K562 (cell line): Measurements from ENCODE around the gene FARP1. TPM values are rescaled to one million over a fixed set of nuclear protein-coding genes. Genes with fewer than 3 reads are reported as not detected.

Experiments
- ATAC-seq: fragments of 200-7000 bp; cut with Tn5 transposase; 3 replicates; pipeline ENCODE4 v1.9.1; 2020; ENCODE audit warnings: moderate library complexity
- BruUV-seq: library from RNA; stranded (reverse); fragments of 400-500 nt; replicated peaks from 2 replicates; lab custom pipeline; 2021; lab: Mats Ljungman, UMichigan
- CTCF ChIA-PET: fragments of 300-600 bp; formaldehyde crosslinking; extraction: SDS; loops from one replicate; lab custom pipeline; 2021; ENCODE audit warnings: low intra/inter-chr PET ratio; lab: Yijun Ruan, JAX
- POLR2A ChIA-PET: fragments of 300-600, 350-650 bp; sonication (Branson Sonifier 250); formaldehyde crosslinking; extraction: SDS; loops from one replicate; lab custom pipeline; 2021; ENCODE audit warnings: antibody characterized with exemption, inconsistent platforms; lab: Yijun Ruan, JAX
- DNase-seq, 4 experiments: peaks; one replicate each; pipeline versions ENCODE4 v3.0.0 to v3.0.0-alpha.2; 2011 to 2018; ENCODE audit warnings: low spot score in 3 of 4, mixed read lengths in 3 of 4; ENCODE audit errors: extremely low read depth in 1 of 4
- FAIRE-seq: peaks from 2 replicates; lab custom pipeline; 2011; peaks lifted over from hg19 to GRCh38; lab: Jason Lieb, UNC
- H2AFZ ChIP-seq: 2 replicates; pipeline ENCODE4 v1.6.0; 2011; ENCODE audit warnings: low read depth, low read length, control low read depth, inconsistent platforms
- H3K27ac ChIP-seq: fragments of 200-600 bp; 3 replicates; pipeline ENCODE4 v1.8.0; 2011; ENCODE audit warnings: low read depth, mild to moderate bottlenecking, control low read depth, inconsistent platforms, low read length, moderate library complexity, mixed read lengths; ENCODE audit errors: extremely low read depth
- H3K27me3 ChIP-seq, 2 experiments: fragments of 300-600 bp in 1 of 2; 2 replicates in 1 of 2; 3 replicates in 1 of 2; pipeline versions ENCODE4 v1.6.0 to v1.8.0; 2011; ENCODE audit warnings: inconsistent platforms in 2 of 2, low read length in 2 of 2, mild to moderate bottlenecking in 1 of 2, mixed read lengths in 1 of 2, moderate library complexity in 1 of 2; ENCODE audit not compliant: control insufficient read depth in 2 of 2, insufficient read depth in 2 of 2
- H3K36me3 ChIP-seq: fragments of 300-600 bp; 3 replicates; pipeline ENCODE4 v1.8.0; 2011; ENCODE audit warnings: mild to moderate bottlenecking, low read length, inconsistent platforms; ENCODE audit not compliant: control insufficient read depth, insufficient read depth
- H3K4me1 ChIP-seq, 2 experiments: fragments of 200-600 bp in 1 of 2; replicated peaks in 1 of 2; 2 replicates in 1 of 2; 3 replicates in 1 of 2; pipeline versions ENCODE4 v1.5.1 to v1.8.0; 2011; ENCODE audit warnings: inconsistent platforms in 2 of 2, low read length in 2 of 2, mild to moderate bottlenecking in 1 of 2, mixed read lengths in 1 of 2, moderate library complexity in 1 of 2; ENCODE audit not compliant: control insufficient read depth in 2 of 2, insufficient read depth in 2 of 2
- H3K4me2 ChIP-seq: 2 replicates; pipeline ENCODE4 v1.6.1; 2011; ENCODE audit warnings: low read length, control low read depth, inconsistent platforms, mixed read lengths; ENCODE audit not compliant: insufficient read depth
- H3K4me3 ChIP-seq: fragments of 200-600 bp; sonication (generic), shearing (Covaris generic); 2 replicates; pipeline ENCODE4 v1.5.1; 2016; ENCODE audit warnings: control low read depth, inconsistent platforms
- H3K79me2 ChIP-seq: fragments of 200-600 bp; 3 replicates; pipeline ENCODE4 v1.8.0; 2011; ENCODE audit warnings: low read length, inconsistent platforms; ENCODE audit not compliant: control insufficient read depth, insufficient read depth
- H3K9ac ChIP-seq, 2 experiments: 2 replicates each; pipeline versions ENCODE4 v1.6.0 to v1.6.1; 2011; ENCODE audit warnings: low read depth in 2 of 2, low read length in 2 of 2, control low read depth in 1 of 2, inconsistent platforms in 1 of 2, mild to moderate bottlenecking in 1 of 2, mixed read lengths in 1 of 2; ENCODE audit not compliant: insufficient read depth in 1 of 2
- H3K9me1 ChIP-seq: one replicate; pipeline ENCODE4 v1.6.0; 2011; ENCODE audit warnings: inconsistent platforms, mild to moderate bottlenecking, low read length, moderate library complexity; ENCODE audit not compliant: control insufficient read depth, insufficient read depth
- H3K9me3 ChIP-seq: replicated peaks from 2 replicates; pipeline ENCODE4 v1.5.1; 2011; ENCODE audit warnings: low read depth, low read length, inconsistent platforms; ENCODE audit not compliant: control insufficient read depth, insufficient read depth
- H4K20me1 ChIP-seq: replicated peaks from 2 replicates; pipeline ENCODE4 v1.6.1; 2011; ENCODE audit warnings: low read length, inconsistent platforms, mixed read lengths; ENCODE audit not compliant: control insufficient read depth, insufficient read depth
- CBFA2T3 ChIP-seq: fragments of 450-650 bp; IDR thresholded peaks from 2 replicates; pipeline ENCODE4 v1.6.1; 2017
- NR2C2 ChIP-seq, 2 experiments: fragments of 200-800 bp in 1 of 2; sonication (Bioruptor generic) in 1 of 2; sonication (generic) in 1 of 2; formaldehyde crosslinking in 1 of 2; IDR thresholded peaks; 2 replicates each; pipeline versions ENCODE4 v1.6.1 to v1.8.0; 2016 to 2022; ENCODE audit warnings: mild to moderate bottlenecking in 1 of 2, missing compliant biosample characterization in 1 of 2, missing genetic modification characterization in 1 of 2, missing genetic modification reagents in 1 of 2
- PYGO2 ChIP-seq: fragments of 450-650 bp; IDR thresholded peaks from 2 replicates; pipeline ENCODE4 v1.6.1; 2016; ENCODE audit warnings: mild to moderate bottlenecking, missing genetic modification characterization, moderate library complexity, missing compliant biosample characterization
- STAT5A ChIP-seq: IDR thresholded peaks from 2 replicates; pipeline ENCODE4 v1.6.1; 2012; ENCODE audit warnings: low read length, inconsistent platforms, borderline replicate concordance
- ZNF41 ChIP-seq: fragments of 250-450 bp; sonication (Bioruptor Pico); conservative IDR thresholded peaks from 2 replicates; pipeline ENCODE4 v1.4.0; 2020; ENCODE audit warnings: mild to moderate bottlenecking
- WGBS: fragments of 100-300 bp; shearing (Covaris generic); methylation state at CpG from one replicate; pipeline ENCODE4 v1.1.6; 2016; ENCODE audit warnings: low coverage, mixed read lengths; ENCODE audit not compliant: insufficient coverage; ENCODE audit errors: missing lambda C conversion rate; 5-methylcytosine and 5-hydroxymethylcytosine counted together
- in situ Hi-C: fragments of 300-500 bp; cut with MboI; formaldehyde crosslinking; loops from 4 replicates; pipeline ENCODE4 v1.15.0; 2018; ENCODE audit warnings: inconsistent platforms, mixed read lengths
- intact Hi-C: fragments of 100-400 bp; cut with micrococcal nuclease; formaldehyde crosslinking; loops from 2 replicates; pipeline ENCODE4 v1.14.2; 2022
- polyA plus RNA-seq, 8 experiments: library from polyadenylated mRNA; depleted of rRNA in 4 of 8; stranded (reverse) in 5 of 8; unstranded in 3 of 8; fragments of >200 nt; fragmentation: Nextera tagmentation in 2 of 8; fragmentation: Illumina TruSeq in 1 of 8; extraction: Ambion mirVana in 2 of 8; extraction: Trizol in 1 of 8; gene quantifications; 2 replicates each; pipeline versions ENCODE4 v1.2.1 to v1.2.3, GENCODE V29; 2011 to 2014; ENCODE audit warnings: inconsistent platforms in 1 of 8, missing spikeins in 1 of 8
- total RNA-seq, 7 experiments: library from RNA; depleted of rRNA in 6 of 7; stranded (reverse); fragments of >200 nt in 6 of 7; fragmentation: Illumina TruSeq in 2 of 7; extraction: Trizol in 2 of 7; gene quantifications; 2 replicates each; pipeline versions ENCODE4 v1.2.1 to v1.2.3, GENCODE V29; 2011 to 2021; ENCODE audit warnings: low replicate concordance in 1 of 7
- TF ChIP-seq, protein P1 (sequence below): fragments of 250-450 bp; sonication (Bioruptor Pico); IDR thresholded peaks from 2 replicates; pipeline ENCODE4 v1.4.0; 2020; ENCODE audit warnings: mild to moderate bottlenecking, moderate library complexity
- TF ChIP-seq, protein P2 (sequence below): sonication (generic); formaldehyde crosslinking; IDR thresholded peaks from 2 replicates; pipeline ENCODE4 v1.8.1; 2023; ENCODE audit warnings: mild to moderate bottlenecking, missing genetic modification reagents
- TF ChIP-seq, protein P3 (sequence below): sonication (generic); formaldehyde crosslinking; IDR thresholded peaks from 2 replicates; pipeline ENCODE4 v1.8.0; 2022; ENCODE audit warnings: missing genetic modification reagents, mild to moderate bottlenecking, borderline replicate concordance

Gene FARP1
- total and polyA plus RNA-seq, 9 of the 15 experiments (the other 6 are each of a cell fraction or from before 2014, with no cell fraction given): 0.03 to 0.29 (median 0.05) TPM; not detected in 3

DNA sequence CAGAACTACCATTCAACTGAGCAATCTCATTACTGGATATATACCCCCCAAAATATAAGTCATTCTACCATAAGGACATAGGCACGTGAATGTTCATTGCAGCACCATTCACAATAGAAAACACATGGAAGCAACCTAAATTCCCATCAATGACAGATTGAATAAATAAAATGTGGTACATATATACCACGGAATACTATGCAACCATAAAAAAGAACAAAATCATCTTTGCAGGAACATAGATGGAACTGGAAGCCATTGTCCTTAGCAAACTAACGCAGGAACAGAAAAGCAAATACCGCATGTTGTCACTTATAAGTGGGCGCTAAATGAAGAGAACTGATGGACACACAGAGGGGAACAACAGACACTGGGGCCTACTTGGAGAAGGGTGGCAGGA is 20.0 kb downstream of the FARP1 start:
- no peak for FAIRE-seq
- Histone ChIP-seq H3K9me1 (no peaks in the 10 kb centered on the region), H3K79me2 (no peaks in the 10 kb centered on the region), H3K4me3 (no peak overlapping the region), H2AFZ (no peak overlapping the region), H3K27ac (no peak overlapping the region), H4K20me1 (no peaks in the 10 kb centered on the region), H3K36me3 (no peaks in the 10 kb centered on the region), H3K4me2 (no peak overlapping the region), H3K27me3 (0 out of 5 replicates have a peak, but pooled peaks cover 0 to 6% of the 10 kb centered on the region in 2 experiments), H3K4me1 (no peaks in the 10 kb centered on the region), H3K9me3 (no peaks in the 10 kb centered on the region), H3K9ac (no peak overlapping the region)
- ATAC-seq: no peak
- in situ Hi-C loops: no loop called here
- intact Hi-C loops: no loop called here
- TF ChIP-seq PYGO2 (tag) (no peak), CBFA2T3 (no peak), STAT5A (no peak), ZNF41 (CRISPR knock-in tag) (no peak), NR2C2 (CRISPR knock-in tag; IDR thresholded peaks at IDR 0.05) (no peak), NR2C2 (tag; IDR thresholded peaks at IDR 0.05) (no peak)
- TF ChIP-seq, protein P1, sequence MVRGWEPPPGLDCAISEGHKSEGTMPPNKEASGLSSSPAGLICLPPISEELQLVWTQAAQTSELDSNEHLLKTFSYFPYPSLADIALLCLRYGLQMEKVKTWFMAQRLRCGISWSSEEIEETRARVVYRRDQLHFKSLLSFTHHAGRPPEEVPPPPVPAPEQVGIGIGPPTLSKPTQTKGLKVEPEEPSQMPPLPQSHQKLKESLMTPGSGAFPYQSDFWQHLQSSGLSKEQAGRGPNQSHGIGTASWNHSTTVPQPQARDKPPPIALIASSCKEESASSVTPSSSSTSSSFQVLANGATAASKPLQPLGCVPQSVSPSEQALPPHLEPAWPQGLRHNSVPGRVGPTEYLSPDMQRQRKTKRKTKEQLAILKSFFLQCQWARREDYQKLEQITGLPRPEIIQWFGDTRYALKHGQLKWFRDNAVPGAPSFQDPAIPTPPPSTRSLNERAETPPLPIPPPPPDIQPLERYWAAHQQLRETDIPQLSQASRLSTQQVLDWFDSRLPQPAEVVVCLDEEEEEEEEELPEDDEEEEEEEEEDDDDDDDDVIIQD (CRISPR knock-in tag): no peak
- TF ChIP-seq, protein P2, sequence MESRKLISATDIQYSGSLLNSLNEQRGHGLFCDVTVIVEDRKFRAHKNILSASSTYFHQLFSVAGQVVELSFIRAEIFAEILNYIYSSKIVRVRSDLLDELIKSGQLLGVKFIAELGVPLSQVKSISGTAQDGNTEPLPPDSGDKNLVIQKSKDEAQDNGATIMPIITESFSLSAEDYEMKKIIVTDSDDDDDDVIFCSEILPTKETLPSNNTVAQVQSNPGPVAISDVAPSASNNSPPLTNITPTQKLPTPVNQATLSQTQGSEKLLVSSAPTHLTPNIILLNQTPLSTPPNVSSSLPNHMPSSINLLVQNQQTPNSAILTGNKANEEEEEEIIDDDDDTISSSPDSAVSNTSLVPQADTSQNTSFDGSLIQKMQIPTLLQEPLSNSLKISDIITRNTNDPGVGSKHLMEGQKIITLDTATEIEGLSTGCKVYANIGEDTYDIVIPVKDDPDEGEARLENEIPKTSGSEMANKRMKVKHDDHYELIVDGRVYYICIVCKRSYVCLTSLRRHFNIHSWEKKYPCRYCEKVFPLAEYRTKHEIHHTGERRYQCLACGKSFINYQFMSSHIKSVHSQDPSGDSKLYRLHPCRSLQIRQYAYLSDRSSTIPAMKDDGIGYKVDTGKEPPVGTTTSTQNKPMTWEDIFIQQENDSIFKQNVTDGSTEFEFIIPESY (CRISPR knock-in tag): no peak
- TF ChIP-seq, protein P3, sequence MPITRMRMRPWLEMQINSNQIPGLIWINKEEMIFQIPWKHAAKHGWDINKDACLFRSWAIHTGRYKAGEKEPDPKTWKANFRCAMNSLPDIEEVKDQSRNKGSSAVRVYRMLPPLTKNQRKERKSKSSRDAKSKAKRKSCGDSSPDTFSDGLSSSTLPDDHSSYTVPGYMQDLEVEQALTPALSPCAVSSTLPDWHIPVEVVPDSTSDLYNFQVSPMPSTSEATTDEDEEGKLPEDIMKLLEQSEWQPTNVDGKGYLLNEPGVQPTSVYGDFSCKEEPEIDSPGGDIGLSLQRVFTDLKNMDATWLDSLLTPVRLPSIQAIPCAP (CRISPR knock-in tag): no peak
- no TSS peak for BruUV-seq
- WGBS: 0% methylated on average over 5 of the region's 5 CpGs
- ChIA-PET POLR2A (no interaction called here), CTCF (no interaction called here)
- no peak for DNase-seq
